ENCODE measurements around the gene ADAMTS7.
"Not testable (repeated sequence)": the region's sequence is repeated elsewhere in the genome, so short reads cannot be mapped to it uniquely, and the experiment has no call there.

GRCh38 chr15:78798355-78798754, 12.9 kb downstream of the ADAMTS7 start:
- not testable (repeated sequence) for TF ChIP-seq CTCF (IDR thresholded peaks at IDR 0.05 in 2 of 3, conservative IDR thresholded peaks at IDR 0.05 in 1 of 3; ENCODE audit: borderline replicate concordance in 1 of 3, insufficient read depth in 1 of 3, low read depth in 2 of 3, low read length in 2 of 3); CEBPB (IDR thresholded peaks at IDR 0.05; ENCODE audit: low read depth); POLR2A (IDR thresholded peaks at IDR 0.05; ENCODE audit: borderline replicate concordance, extremely low read depth, insufficient read depth, insufficient read length); ZFX (IDR thresholded peaks at IDR 0.05); EZH2 (IDR thresholded peaks at IDR 0.05); ZNF274 (IDR thresholded peaks at IDR 0.05; ENCODE audit: low read depth, low read length); EZH2phosphoT487 (IDR thresholded peaks at IDR 0.05; ENCODE audit: borderline replicate concordance); POLR2AphosphoS5 (IDR thresholded peaks at IDR 0.05; ENCODE audit: low read depth, low read length); REST (IDR thresholded peaks at IDR 0.05; ENCODE audit: low read depth); SIN3A (IDR thresholded peaks at IDR 0.05; ENCODE audit: low read depth); YY1 (IDR thresholded peaks at IDR 0.05; ENCODE audit: extremely low read depth, insufficient replicate concordance, low read depth, low read length); SRF (IDR thresholded peaks at IDR 0.05; ENCODE audit: low read depth)

All from HCT116 (cell line).